Embryonic facial prominence (tissue), 1 donor: Measurements from ENCODE around the gene IZUMO2.
"Not testable (repeated sequence)": the region's sequence is repeated elsewhere in the genome, so short reads cannot be mapped to it uniquely, and the experiment has no call there.

Experiments used
- DNase-seq: peaks from one replicate; pipeline ENCODE4 v3.0.0-alpha.2; 2016; ENCODE audit errors: extremely low spot score

IZUMO2 gene

GRCh38 chr19:50184196-50184595 lies 21.1 kb upstream of the IZUMO2 start:
- no peak for DNase-seq

- no peak for DNase-seq
These were observed 18.0 kb upstream of the IZUMO2 start for GRCh38 chr19:50181121-50181520.

GRCh38 chr19:50178859-50179537 lies 15.9 kb upstream of the IZUMO2 start:
- no peak for DNase-seq

- DNase-seq: no peak
These were observed 15.2 kb upstream of the IZUMO2 start for GRCh38 chr19:50178320-50178719.

- DNase-seq: no peak
These were observed 13.7 kb upstream of the IZUMO2 start for GRCh38 chr19:50176775-50177174.

GRCh38 chr19:50175924-50176323 lies 12.8 kb upstream of the IZUMO2 start:
- DNase-seq: no peak

- no peak for DNase-seq
These were observed 11.2 kb upstream of the IZUMO2 start for GRCh38 chr19:50174100-50174793.

GRCh38 chr19:50173127-50173526 lies 10.0 kb upstream of the IZUMO2 start:
- no peak for DNase-seq

- DNase-seq: no peak
These were observed 9.6 kb upstream of the IZUMO2 start for GRCh38 chr19:50172726-50173125.

- DNase-seq: no peak
These were observed 8.7 kb upstream of the IZUMO2 start for GRCh38 chr19:50171752-50172151.

- peak; percentile 18 for DNase-seq
These were observed 4.2 kb upstream of the IZUMO2 start for GRCh38 chr19:50167314-50167721.

GRCh38 chr19:50159078-50159477 lies 4.0 kb downstream of the IZUMO2 start:
- DNase-seq: no peak

- no peak for DNase-seq
These were observed 4.5 kb downstream of the IZUMO2 start for GRCh38 chr19:50158577-50158976.

- DNase-seq: no peak
These were observed 7.5 kb downstream of the IZUMO2 start for GRCh38 chr19:50155520-50156109.

GRCh38 chr19:50154529-50154928 lies 8.6 kb downstream of the IZUMO2 start:
- DNase-seq: no peak

- no peak for DNase-seq
These were observed 10.5 kb downstream of the IZUMO2 start for GRCh38 chr19:50152578-50152977.

GRCh38 chr19:50148528-50148927 lies 14.6 kb downstream of the IZUMO2 start:
- no peak for DNase-seq

GRCh38 chr19:50147462-50148423 lies 15.3 kb downstream of the IZUMO2 start:
- DNase-seq: peak; percentile 94

GRCh38 chr19:50141921-50142320 lies 21.2 kb downstream of the IZUMO2 start:
- DNase-seq: not testable (repeated sequence)

- not testable (repeated sequence) for DNase-seq
These were observed 22.8 kb downstream of the IZUMO2 start for GRCh38 chr19:50140118-50140845.
